ENCODE data around the gene DCDC2C. TPM values are rescaled to one million over a fixed set of nuclear protein-coding genes. Genes with fewer than 3 reads are reported as not detected.

DCDC2C gene
- total RNA-seq, 4 donors from 2014 or later = 0.40 to 1.5 (median 0.68) TPM

- H3K27me3 ChIP-seq = no peaks in the 10 kb centered on the region
- intact Hi-C loops (cut with DNase I) = no loop called here
- no peak for TF ChIP-seq POLR2A (IDR thresholded peaks at IDR 0.05)
- TF ChIP-seq CTCF (IDR thresholded peaks at IDR 0.05) = no peak
- H3K4me1 ChIP-seq = no peaks in the 10 kb centered on the region
- no peak overlapping the region for H3K27ac ChIP-seq
- no peak overlapping the region for H3K4me3 ChIP-seq (replicated peaks in 1 of 3)
- H3K36me3 ChIP-seq = no peaks in the 10 kb centered on the region
- 58 to 75% methylated on average over 3 of the region's 3 CpGs for WGBS, 2 donors
- no peak for DNase-seq
- H3K9me3 ChIP-seq = no peaks in the 10 kb centered on the region
Measured at GRCh38 chr2:3683748-3684454, 19.5 kb upstream of the DCDC2C start.

- Histone ChIP-seq H3K9me3 (no peaks in the 10 kb centered on the region), H3K27me3 (no peaks in the 10 kb centered on the region), H3K4me1 (no peaks in the 10 kb centered on the region), H3K36me3 (no peaks in the 10 kb centered on the region), H3K27ac (no peak overlapping the region), H3K4me3 (replicated peaks in 1 of 3) (no peak overlapping the region)
- TF ChIP-seq CTCF (IDR thresholded peaks at IDR 0.05) = no peak
- no peak for TF ChIP-seq POLR2A (IDR thresholded peaks at IDR 0.05)
- DNase-seq = no peak
- intact Hi-C loops (cut with DNase I) = no loop called here
Measured at GRCh38 chr2:3689998-3690748, 13.2 kb upstream of the DCDC2C start.

- no peak for DNase-seq
- H3K9me3 ChIP-seq = no peaks in the 10 kb centered on the region
- intact Hi-C loops (cut with DNase I) = no loop called here
- no peaks in the 10 kb centered on the region for H3K27me3 ChIP-seq
- H3K4me3 ChIP-seq (replicated peaks in 1 of 3) = no peak overlapping the region
- no peak overlapping the region for H3K27ac ChIP-seq
- no peaks in the 10 kb centered on the region for H3K36me3 ChIP-seq
- H3K4me1 ChIP-seq = no peaks in the 10 kb centered on the region
- TF ChIP-seq CTCF (IDR thresholded peaks at IDR 0.05) (peak in 3 of 6 experiments; percentile 17 to 25 (median 18)), POLR2A (IDR thresholded peaks at IDR 0.05) (no peak)
Measured at GRCh38 chr2:3692375-3692774, 11.0 kb upstream of the DCDC2C start.

- H3K4me3 ChIP-seq (replicated peaks in 1 of 3) = no peak overlapping the region
- DNase-seq = no peak
- intact Hi-C loops (cut with DNase I) = no loop called here
- WGBS, 2 donors = 90 to 93% methylated on average over 3 of the region's 3 CpGs
- H3K27me3 ChIP-seq = no peaks in the 10 kb centered on the region
- H3K36me3 ChIP-seq = no peaks in the 10 kb centered on the region
- H3K9me3 ChIP-seq = no peaks in the 10 kb centered on the region
- H3K27ac ChIP-seq = no peak overlapping the region
- no peaks in the 10 kb centered on the region for H3K4me1 ChIP-seq
- TF ChIP-seq POLR2A (IDR thresholded peaks at IDR 0.05) (no peak), CTCF (IDR thresholded peaks at IDR 0.05) (no peak)
Measured at GRCh38 chr2:3696545-3696944, 6.8 kb upstream of the DCDC2C start.

GRCh38 chr2:3701071-3701470, 2.3 kb upstream of the DCDC2C start:
- no peaks in the 10 kb centered on the region for H3K9me3 ChIP-seq
- no peak overlapping the region for H3K4me3 ChIP-seq (replicated peaks in 1 of 3)
- H3K27me3 ChIP-seq = no peaks in the 10 kb centered on the region
- no peaks in the 10 kb centered on the region for H3K36me3 ChIP-seq
- no peak for DNase-seq
- no peak for TF ChIP-seq POLR2A (IDR thresholded peaks at IDR 0.05)
- no peak for TF ChIP-seq CTCF (IDR thresholded peaks at IDR 0.05)
- intact Hi-C loops (cut with DNase I) = no loop called here
- 90% methylated on average over 5 of the region's 5 CpGs for WGBS, 2 donors
- H3K4me1 ChIP-seq = peaks cover 0 to 9% of the 10 kb centered on the region in 2 donors
- no peak overlapping the region for H3K27ac ChIP-seq

Measured in thyroid gland (tissue), 4 donors.